Uterus (tissue), 2 donors: Measurements from ENCODE around the gene MSL3B.

ENCODE experiments used
- CTCF ChIP-seq, 4 experiments: fragments of 200-600 bp in 2 of 4; fragments of 450-650 bp in 2 of 4; sonication (generic) in 2 of 4; IDR thresholded peaks; one replicate each; pipeline ENCODE4 v1.5.1; 2016 to 2019; ENCODE audit warnings: antibody characterized with exemption in 4 of 4, mild to moderate bottlenecking in 2 of 4, moderate library complexity in 1 of 4
- POLR2A ChIP-seq, 2 donors: fragments of 450-650 bp; IDR thresholded peaks; one replicate each; pipeline ENCODE4 v1.6.1; 2016; ENCODE audit warnings: antibody characterized with exemption in 2 of 2, mild to moderate bottlenecking in 1 of 2, moderate library complexity in 1 of 2

- TF ChIP-seq CTCF (IDR thresholded peaks at IDR 0.05) (no peak), POLR2A (IDR thresholded peaks at IDR 0.05) (no peak)
These were observed 36.3 kb downstream of the MSL3B start for GRCh38 chr2:233831861-233832260.
